ENCODE results near the gene RAB5A. TPM values are rescaled to one million over a fixed set of nuclear protein-coding genes. Genes with fewer than 3 reads are reported as not detected.
"Not testable (repeated sequence)": the region's sequence is repeated elsewhere in the genome, so short reads cannot be mapped to it uniquely, and the experiment has no call there.

Gene RAB5A
- polyA plus RNA-seq, 1 donor, result 58.8 TPM

GRCh38 chr3:19945969-19946831 lies 697 bp upstream of the RAB5A start:
- Histone ChIP-seq H3K4me3 (ENCODE audit: low read length) (peak overlapping the region; percentile 86), H3K27ac (ENCODE audit: low read length) (peak overlapping the region; percentile 97), H3K9me3 (ENCODE audit: control insufficient read depth, low read depth, low read length) (peaks cover 3% of the 10 kb centered on the region), H3K36me3 (ENCODE audit: control insufficient read depth, insufficient read depth, low read length) (peaks cover 2% of the 10 kb centered on the region), H3K27me3 (ENCODE audit: control insufficient read depth, insufficient read depth, low read length) (no peaks in the 10 kb centered on the region), H3K4me1 (ENCODE audit: control insufficient read depth, insufficient read depth, low read length) (peaks cover 9% of the 10 kb centered on the region)
- DNase-seq, result peak in 1 of 2 donors; percentile 33
- 77% methylated on average over 3 of the region's 26 CpGs for WGBS (ENCODE audit: insufficient coverage, low lambda C conversion rate)

GRCh38 chr3:19947549-19948225 lies 790 bp downstream of the RAB5A start:
- 0% methylated on average over 3 of the region's 30 CpGs for WGBS (ENCODE audit: insufficient coverage, low lambda C conversion rate)
- Histone ChIP-seq H3K36me3 (ENCODE audit: control insufficient read depth, insufficient read depth, low read length) (peaks cover 11% of the 10 kb centered on the region), H3K27me3 (ENCODE audit: control insufficient read depth, insufficient read depth, low read length) (no peaks in the 10 kb centered on the region), H3K4me1 (ENCODE audit: control insufficient read depth, insufficient read depth, low read length) (peaks cover 9% of the 10 kb centered on the region), H3K9me3 (ENCODE audit: control insufficient read depth, low read depth, low read length) (peaks cover 3% of the 10 kb centered on the region), H3K4me3 (ENCODE audit: low read length) (peak overlapping the region; percentile 86), H3K27ac (ENCODE audit: low read length) (peak overlapping the region; percentile 97)
- DNase-seq, result peak; percentile 49 to 88

- Histone ChIP-seq H3K4me1 (ENCODE audit: control insufficient read depth, insufficient read depth, low read length) (peaks cover 9% of the 10 kb centered on the region), H3K27me3 (ENCODE audit: control insufficient read depth, insufficient read depth, low read length) (no peaks in the 10 kb centered on the region), H3K36me3 (ENCODE audit: control insufficient read depth, insufficient read depth, low read length) (peaks cover 13% of the 10 kb centered on the region), H3K27ac (ENCODE audit: low read length) (peak overlapping the region; percentile 97), H3K4me3 (ENCODE audit: low read length) (peak overlapping the region; percentile 86), H3K9me3 (ENCODE audit: control insufficient read depth, low read depth, low read length) (peaks cover 3% of the 10 kb centered on the region)
- no peak for DNase-seq
- no CpG with 5 or more reads among the region's 2 CpGs for WGBS (ENCODE audit: insufficient coverage, low lambda C conversion rate)
These were observed 1.3 kb downstream of the RAB5A start for GRCh38 chr3:19948226-19948591.

- no peaks in the 10 kb centered on the region for H3K27me3 ChIP-seq (ENCODE audit: control insufficient read depth, insufficient read depth, low read length)
- no CpG with 5 or more reads among the region's 2 CpGs for WGBS (ENCODE audit: insufficient coverage, low lambda C conversion rate)
- no peak overlapping the region for H3K4me3 ChIP-seq (ENCODE audit: low read length)
- peaks cover 3% of the 10 kb centered on the region for H3K9me3 ChIP-seq (ENCODE audit: control insufficient read depth, low read depth, low read length)
- DNase-seq, result no peak
- H3K4me1 ChIP-seq (ENCODE audit: control insufficient read depth, insufficient read depth, low read length), result peaks cover 9% of the 10 kb centered on the region
- peaks cover 28% of the 10 kb centered on the region for H3K36me3 ChIP-seq (ENCODE audit: control insufficient read depth, insufficient read depth, low read length)
- no peak overlapping the region for H3K27ac ChIP-seq (ENCODE audit: low read length)
These were observed 3.4 kb downstream of the RAB5A start for GRCh38 chr3:19950316-19950715.

GRCh38 chr3:19954676-19955075 lies 7.8 kb downstream of the RAB5A start:
- H3K9me3 ChIP-seq (ENCODE audit: control insufficient read depth, low read depth, low read length), result no peaks in the 10 kb centered on the region
- peaks cover 42% of the 10 kb centered on the region for H3K36me3 ChIP-seq (ENCODE audit: control insufficient read depth, insufficient read depth, low read length)
- no peak for DNase-seq
- H3K27ac ChIP-seq (ENCODE audit: low read length), result no peak overlapping the region
- no CpG with 5 or more reads among the region's 4 CpGs for WGBS (ENCODE audit: insufficient coverage, low lambda C conversion rate)
- H3K27me3 ChIP-seq (ENCODE audit: control insufficient read depth, insufficient read depth, low read length), result no peaks in the 10 kb centered on the region
- no peaks in the 10 kb centered on the region for H3K4me1 ChIP-seq (ENCODE audit: control insufficient read depth, insufficient read depth, low read length)
- no peak overlapping the region for H3K4me3 ChIP-seq (ENCODE audit: low read length)

DNA sequence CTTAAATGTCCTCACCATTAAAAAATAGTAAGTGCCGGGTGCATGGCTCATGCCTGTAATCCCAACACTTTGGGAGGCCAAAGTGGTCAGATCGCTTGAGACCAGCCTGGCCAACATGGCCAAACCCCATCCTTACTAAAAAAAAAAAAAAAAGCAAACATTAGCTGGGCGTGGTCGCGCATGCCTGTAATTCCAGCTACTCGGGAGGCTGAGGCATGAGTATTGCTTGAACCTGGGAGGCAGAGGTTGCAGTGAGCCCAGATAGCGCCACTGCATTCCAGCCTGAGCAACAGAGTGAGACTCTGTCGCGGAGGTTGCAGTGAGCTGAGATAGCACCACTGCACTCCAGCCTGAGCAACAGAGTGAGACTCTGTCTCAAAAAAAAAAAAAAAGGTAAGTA lies 10.5 kb downstream of the RAB5A start:
- H3K27me3 ChIP-seq (ENCODE audit: control insufficient read depth, insufficient read depth, low read length); DNase-seq: not testable (repeated sequence)

GRCh38 chr3:19959505-19959904 lies 12.6 kb downstream of the RAB5A start:
- H3K27ac ChIP-seq (ENCODE audit: low read length), result no peak overlapping the region
- H3K27me3 ChIP-seq (ENCODE audit: control insufficient read depth, insufficient read depth, low read length), result no peaks in the 10 kb centered on the region
- no peaks in the 10 kb centered on the region for H3K9me3 ChIP-seq (ENCODE audit: control insufficient read depth, low read depth, low read length)
- no peaks in the 10 kb centered on the region for H3K4me1 ChIP-seq (ENCODE audit: control insufficient read depth, insufficient read depth, low read length)
- H3K4me3 ChIP-seq (ENCODE audit: low read length), result no peak overlapping the region
- WGBS (ENCODE audit: insufficient coverage, low lambda C conversion rate), result 100% methylated on average over 1 of the region's 4 CpGs
- DNase-seq, result no peak
- peaks cover 25% of the 10 kb centered on the region for H3K36me3 ChIP-seq (ENCODE audit: control insufficient read depth, insufficient read depth, low read length)

More for the DNA sequence above, 10.5 kb downstream of the RAB5A start:
- not testable (repeated sequence) for H3K4me3 ChIP-seq (ENCODE audit: low read length); H3K9me3 ChIP-seq (ENCODE audit: control insufficient read depth, low read depth, low read length); H3K27ac ChIP-seq (ENCODE audit: low read length); H3K4me1 ChIP-seq (ENCODE audit: control insufficient read depth, insufficient read depth, low read length)
- no CpG with 5 or more reads among the region's 9 CpGs for WGBS (ENCODE audit: insufficient coverage, low lambda C conversion rate)
- H3K36me3 ChIP-seq (ENCODE audit: control insufficient read depth, insufficient read depth, low read length), result peaks cover 39% of the 10 kb centered on the region

- Histone ChIP-seq H3K36me3 (ENCODE audit: control insufficient read depth, insufficient read depth, low read length) (peaks cover 22% of the 10 kb centered on the region), H3K27me3 (ENCODE audit: control insufficient read depth, insufficient read depth, low read length) (no peaks in the 10 kb centered on the region), H3K27ac (ENCODE audit: low read length) (no peak overlapping the region), H3K4me3 (ENCODE audit: low read length) (no peak overlapping the region), H3K9me3 (ENCODE audit: control insufficient read depth, low read depth, low read length) (no peaks in the 10 kb centered on the region), H3K4me1 (ENCODE audit: control insufficient read depth, insufficient read depth, low read length) (no peaks in the 10 kb centered on the region)
- 88% methylated on average over 3 of the region's 4 CpGs for WGBS (ENCODE audit: insufficient coverage, low lambda C conversion rate)
- no peak for DNase-seq
These were observed 13.8 kb downstream of the RAB5A start for GRCh38 chr3:19960696-19961095.

DNA sequence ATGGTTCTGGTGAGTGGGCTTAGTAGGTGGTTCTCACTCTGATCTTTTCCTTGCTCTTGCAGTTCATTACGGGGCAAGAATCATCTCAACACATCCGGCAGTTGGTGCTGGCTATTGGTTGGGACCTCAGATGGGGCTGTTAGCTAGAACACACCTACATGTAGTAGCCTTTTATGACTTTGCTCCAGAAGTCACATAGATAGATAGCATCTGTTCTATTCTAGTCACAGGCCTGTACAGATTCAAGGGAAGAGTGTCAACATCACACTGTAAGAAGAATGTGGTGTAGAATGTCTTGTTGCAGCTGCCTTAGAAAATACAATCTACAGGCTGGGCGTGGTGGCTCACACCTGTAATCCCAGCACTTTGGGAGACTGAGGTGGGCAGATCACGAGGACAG lies 15.1 kb downstream of the RAB5A start:
- Histone ChIP-seq H3K9me3 (ENCODE audit: control insufficient read depth, low read depth, low read length) (no peaks in the 10 kb centered on the region), H3K36me3 (ENCODE audit: control insufficient read depth, insufficient read depth, low read length) (peaks cover 18% of the 10 kb centered on the region), H3K4me3 (ENCODE audit: low read length) (no peak overlapping the region), H3K27ac (ENCODE audit: low read length) (no peak overlapping the region), H3K4me1 (ENCODE audit: control insufficient read depth, insufficient read depth, low read length) (no peaks in the 10 kb centered on the region), H3K27me3 (ENCODE audit: control insufficient read depth, insufficient read depth, low read length) (no peaks in the 10 kb centered on the region)
- DNase-seq, result peak in 1 of 2 donors; percentile 38
- WGBS (ENCODE audit: insufficient coverage, low lambda C conversion rate), result no CpG with 5 or more reads among the region's 4 CpGs

DNA sequence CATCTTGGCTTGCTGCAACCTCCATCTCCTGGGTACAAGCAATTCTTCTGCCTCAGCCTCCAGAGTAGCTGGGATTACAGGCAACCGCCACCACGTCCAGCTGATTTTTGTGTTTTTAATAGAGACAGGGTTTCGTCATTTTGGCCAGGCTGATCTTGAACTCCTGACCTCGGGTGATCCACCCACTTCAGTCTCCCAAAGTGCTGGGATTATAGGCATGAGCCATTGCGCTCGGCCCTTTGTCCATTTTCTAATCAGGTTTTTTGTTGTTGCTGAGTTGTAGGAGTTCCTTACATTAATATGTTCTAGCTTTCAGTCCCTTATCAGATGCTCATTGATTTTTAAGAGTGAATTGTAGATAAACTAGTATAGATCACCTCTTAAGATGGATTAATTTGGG lies 20.3 kb downstream of the RAB5A start:
- no peak for DNase-seq
- Histone ChIP-seq H3K9me3 (ENCODE audit: control insufficient read depth, low read depth, low read length) (no peaks in the 10 kb centered on the region), H3K27ac (ENCODE audit: low read length) (no peak overlapping the region), H3K4me3 (ENCODE audit: low read length) (no peak overlapping the region), H3K4me1 (ENCODE audit: control insufficient read depth, insufficient read depth, low read length) (no peaks in the 10 kb centered on the region), H3K27me3 (ENCODE audit: control insufficient read depth, insufficient read depth, low read length) (no peaks in the 10 kb centered on the region), H3K36me3 (ENCODE audit: control insufficient read depth, insufficient read depth, low read length) (peaks cover 18% of the 10 kb centered on the region)
- WGBS (ENCODE audit: insufficient coverage, low lambda C conversion rate), result no CpG with 5 or more reads among the region's 6 CpGs
